Stimulated activated CD4-positive, alpha-beta T cell treated with anti-CD3 and anti-CD28 coated beads, TNF-alpha, amount 100 ng/mL, for 24 hours (primary cell): ENCODE data around the gene ZSCAN25.
"Not testable (repeated sequence)": the region's sequence is repeated elsewhere in the genome, so short reads cannot be mapped to it uniquely, and the experiment has no call there.

ENCODE experiments used
- DNase-seq, 3 experiments: peaks; one replicate each; pipeline ENCODE4 v3.0.0-alpha.2; 2020; ENCODE audit warnings: low read depth in 3 of 3

ZSCAN25 gene

GRCh38 chr7:99616359-99617191, at the start of gene ZSCAN25:
Gene ZSCAN25 (plus strand): TSS chr7:99616946. CDS start chr7:99619607, 2,661 bp downstream.
- peak; percentile 77 to 88 (median 79) for DNase-seq

GRCh38 chr7:99568770-99569169, 48.0 kb upstream of the ZSCAN25 start:
- not testable (repeated sequence) for DNase-seq

- no peak for DNase-seq
Observed at GRCh38 chr7:99571768-99572167, 45.0 kb upstream of the ZSCAN25 start.

- DNase-seq, result no peak
Observed at GRCh38 chr7:99573257-99573656, 43.5 kb upstream of the ZSCAN25 start.

DNA sequence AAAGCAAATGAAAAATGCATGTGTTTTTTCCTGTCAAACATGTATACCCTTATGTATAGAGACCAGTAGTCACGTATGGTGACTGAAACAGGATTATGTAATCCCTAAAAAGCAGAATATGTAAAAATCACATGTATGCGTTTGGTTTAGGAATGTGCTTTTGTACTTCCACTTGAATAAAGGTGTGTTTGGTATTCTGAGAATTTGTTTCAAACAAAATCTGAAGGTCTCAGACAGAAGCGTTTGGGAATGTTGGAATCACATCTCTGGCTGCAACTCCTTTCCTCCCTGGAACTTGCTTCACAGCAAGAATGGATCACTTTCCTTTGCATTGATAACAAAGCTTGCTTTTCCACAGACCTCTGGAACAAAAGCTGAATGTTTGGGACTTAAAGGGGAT, 40.5 kb upstream of the ZSCAN25 start:
- DNase-seq, result no peak

DNA sequence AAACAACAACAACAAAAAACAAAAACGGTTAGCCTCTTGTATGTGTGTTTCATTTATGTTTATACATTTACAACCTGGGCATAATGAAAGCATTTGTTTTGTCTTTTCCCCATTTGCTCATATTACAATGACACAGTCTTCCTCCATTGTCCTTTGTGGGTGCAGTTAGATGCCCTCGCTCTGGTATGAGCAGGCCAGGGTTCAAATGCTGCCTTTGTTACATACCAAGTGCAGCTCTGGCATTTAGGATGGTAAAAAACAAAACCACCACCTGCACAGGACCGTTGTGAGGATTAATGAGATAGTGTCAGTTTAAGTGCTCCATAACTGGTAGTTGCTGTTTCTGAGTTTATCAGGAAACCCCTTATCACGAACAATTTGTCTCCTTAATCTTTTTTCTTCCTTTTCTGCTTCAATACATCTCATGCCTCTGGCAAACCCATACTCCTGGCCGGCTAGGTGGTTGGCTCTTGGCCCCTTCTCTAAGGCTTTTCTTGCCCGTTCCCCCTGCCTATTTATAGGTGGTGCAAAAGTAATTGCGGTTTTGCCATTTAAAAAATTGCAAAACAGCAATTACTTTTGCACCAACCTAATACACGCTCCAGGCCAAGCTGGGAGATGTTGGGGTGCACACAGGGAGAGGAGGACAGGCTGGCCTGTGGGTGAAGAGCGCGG, 37.3 kb upstream of the ZSCAN25 start:
- DNase-seq, result no peak

- DNase-seq, result peak in 1 of 3 experiments; percentile 43
Observed at GRCh38 chr7:99579956-99580777, 36.6 kb upstream of the ZSCAN25 start.

- not testable (repeated sequence) for DNase-seq
Observed at GRCh38 chr7:99580778-99581332, 35.9 kb upstream of the ZSCAN25 start.

- DNase-seq, result no peak
Observed at GRCh38 chr7:99588868-99589267, 27.9 kb upstream of the ZSCAN25 start.

- DNase-seq, result no peak
Observed at GRCh38 chr7:99594948-99595745, 21.6 kb upstream of the ZSCAN25 start.

GRCh38 chr7:99596408-99596955, 20.3 kb upstream of the ZSCAN25 start:
- no peak for DNase-seq

DNA sequence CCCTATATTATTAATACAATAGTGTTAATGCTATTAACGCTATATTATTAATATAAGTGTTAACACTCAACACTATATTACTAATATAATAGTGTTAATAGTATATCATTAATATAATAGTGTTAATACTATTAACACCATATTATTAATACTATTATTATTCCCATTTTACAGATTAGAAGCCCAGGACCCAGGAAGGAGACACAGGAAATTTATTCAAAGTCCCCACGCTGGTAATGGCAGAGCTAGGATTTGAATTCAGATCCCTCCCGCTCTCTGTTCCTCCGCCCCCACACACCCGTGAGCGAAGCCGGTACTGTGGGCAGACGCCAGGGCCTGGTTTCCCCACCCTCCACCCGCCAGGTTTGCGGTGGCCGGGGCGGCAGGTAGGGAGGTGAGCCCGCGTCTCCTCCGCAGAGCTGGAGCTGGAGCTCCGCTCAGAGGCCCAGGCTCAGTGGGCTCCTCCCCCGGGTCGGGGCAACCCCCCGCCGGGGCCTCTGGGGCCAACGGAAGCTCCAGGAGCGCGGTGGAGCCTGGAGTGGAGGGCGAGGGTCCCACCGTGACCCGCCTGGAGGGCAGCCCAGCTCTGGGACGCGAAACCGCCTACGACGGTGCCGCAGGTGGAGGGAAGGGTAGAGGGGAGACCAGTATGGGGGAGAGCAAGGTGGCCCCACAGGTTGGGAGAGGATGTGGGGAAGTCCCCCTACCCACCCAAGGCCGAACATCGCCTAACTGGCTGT, 18.8 kb upstream of the ZSCAN25 start, which contains the start of gene TMEM225B:
TSS of gene TMEM225B (plus strand) at position 506 of the 740 bp plus-strand sequence. CDS start 6,122 bp downstream, outside the sequence.
- peak in 1 of 3 experiments; percentile 22 for DNase-seq

GRCh38 chr7:99599836-99600235, 16.9 kb upstream of the ZSCAN25 start:
- DNase-seq, result no peak

DNA sequence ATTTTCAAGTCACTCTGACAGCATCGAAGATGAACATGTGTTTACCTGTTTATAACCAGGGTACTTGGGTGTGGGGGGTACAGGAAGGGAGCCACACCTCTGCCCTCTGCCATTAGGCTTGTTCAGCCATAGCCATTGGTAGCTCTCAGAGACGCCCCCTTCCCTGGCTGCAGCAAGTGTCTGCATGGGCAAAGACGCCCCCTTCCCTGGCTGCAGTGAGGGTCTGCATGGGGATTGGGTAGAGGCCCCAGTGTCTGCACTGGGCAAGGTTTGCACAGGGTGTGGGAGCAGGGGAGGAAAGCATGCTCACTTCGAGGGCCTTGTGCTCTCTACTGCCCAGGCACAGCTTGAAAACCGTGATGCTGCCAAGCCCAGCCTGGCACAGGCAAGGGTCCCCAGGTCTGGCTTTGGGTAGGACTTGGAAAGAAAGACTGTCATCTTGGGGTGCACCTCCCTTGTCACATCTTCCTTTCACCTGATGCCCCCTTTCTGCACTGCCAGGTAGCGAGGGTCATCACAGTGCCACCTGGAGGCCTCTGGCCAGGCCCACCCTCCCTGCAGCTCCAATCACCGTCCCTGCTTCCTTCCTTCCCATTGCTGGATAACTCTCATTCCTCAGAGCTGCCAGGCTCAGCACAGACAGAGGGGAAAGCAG, 15.0 kb upstream of the ZSCAN25 start:
- DNase-seq, result no peak

DNA sequence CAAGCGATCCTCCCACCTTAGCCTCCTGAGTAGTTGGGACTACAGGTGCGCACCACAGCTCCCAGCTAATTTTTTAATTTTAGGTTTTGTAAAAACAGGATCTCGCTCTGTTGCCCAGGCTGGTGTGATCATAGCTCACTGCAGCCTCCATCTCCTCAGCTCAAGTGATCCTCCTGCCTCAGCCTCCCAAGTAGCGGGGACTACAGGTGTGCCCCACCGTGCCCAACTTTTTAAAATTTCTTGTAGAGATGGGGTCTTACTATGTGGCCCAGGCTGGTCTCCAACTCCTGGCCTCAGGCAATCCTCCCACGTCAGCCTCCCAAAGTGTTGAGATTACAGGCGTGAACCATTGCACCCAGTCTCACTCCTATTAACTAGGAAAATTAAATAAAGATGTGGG, 11.2 kb upstream of the ZSCAN25 start:
- DNase-seq, result no peak

GRCh38 chr7:99606531-99606930, 10.2 kb upstream of the ZSCAN25 start:
- DNase-seq, result no peak

DNA sequence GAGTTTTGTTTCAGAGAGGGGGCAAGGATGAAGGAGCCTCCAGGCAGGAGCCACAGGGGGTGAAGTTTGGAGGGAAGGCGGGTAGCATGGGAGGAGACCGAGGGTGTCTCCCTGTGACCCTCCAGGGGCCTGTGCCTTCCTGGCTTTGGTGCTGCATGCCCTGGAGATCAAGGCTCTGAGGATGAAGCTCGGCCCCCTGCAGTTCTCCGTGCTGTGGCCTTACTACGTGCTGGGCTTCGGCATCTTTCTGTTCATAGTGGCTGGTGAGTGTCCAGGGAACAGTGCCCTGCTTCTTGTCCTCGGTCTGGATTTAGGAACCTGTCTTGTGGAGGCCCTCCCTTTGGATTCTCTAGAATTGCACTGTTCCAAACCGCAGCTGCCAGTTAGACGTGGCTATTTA, 9.2 kb upstream of the ZSCAN25 start:
- DNase-seq, result no peak

DNA sequence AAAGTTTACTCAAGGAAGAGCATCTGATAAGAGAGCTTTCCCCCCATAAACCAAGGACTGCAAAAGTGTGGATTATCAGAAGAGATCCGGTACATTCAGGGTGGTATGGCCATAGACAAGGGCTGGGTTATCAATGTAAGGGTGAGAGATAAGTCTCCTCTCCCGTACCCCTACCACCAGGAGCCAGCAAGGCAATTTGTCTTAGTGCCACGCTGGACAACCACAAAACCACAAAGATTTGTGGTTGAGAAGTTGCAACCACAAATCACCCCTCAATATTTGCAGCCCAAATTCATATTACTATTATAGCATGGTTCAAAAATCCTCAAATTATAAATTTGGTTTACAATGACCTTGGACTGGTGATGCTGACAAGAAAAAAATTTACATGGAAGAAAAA, 2.3 kb upstream of the ZSCAN25 start:
- DNase-seq, result no peak

GRCh38 chr7:99615989-99616358, 772 bp upstream of the ZSCAN25 start:
- no peak for DNase-seq
